ENCODE data around the gene LBP.

LBP gene

GRCh38 chr20:38349856-38350255 lies 3.6 kb downstream of the LBP start:
- CTCF ChIA-PET, result interaction anchor here (0.7 to 1.1 kb wide), 3 partner anchors 11 to 1171 kb away, joined by 3 to 4 read pairs (median 3); no protein-coding TSS in a partner anchor
- DNase-seq (ENCODE audit: low spot score), result no peak
- POLR2A ChIA-PET (ENCODE audit: low non-redundant PET), result no interaction called here
- H3K27ac ChIP-seq, result no peak overlapping the region
- no peak for TF ChIP-seq CTCF (conservative IDR thresholded peaks at IDR 0.05; ENCODE audit: low read depth)

GRCh38 chr20:38350879-38351775 lies 4.8 kb downstream of the LBP start:
- DNase-seq (ENCODE audit: low spot score), result no peak
- POLR2A ChIA-PET (ENCODE audit: low non-redundant PET), result no interaction called here
- TF ChIP-seq CTCF (conservative IDR thresholded peaks at IDR 0.05; ENCODE audit: low read depth), result no peak
- CTCF ChIA-PET, result interaction anchor here (2.7 kb wide), 1 partner anchor 12 kb away, joined by 13 read pairs; no protein-coding TSS in a partner anchor
- H3K27ac ChIP-seq, result no peak overlapping the region

GRCh38 chr20:38353316-38353715 lies 7.0 kb downstream of the LBP start:
- no peak overlapping the region for H3K27ac ChIP-seq
- DNase-seq (ENCODE audit: low spot score), result no peak
- TF ChIP-seq CTCF (conservative IDR thresholded peaks at IDR 0.05; ENCODE audit: low read depth), result no peak
- CTCF ChIA-PET, result interaction anchor here (0.6 to 2.7 kb wide), 4 partner anchors 15 to 1764 kb away, joined by 4 to 13 read pairs (median 6); no protein-coding TSS in a partner anchor
- POLR2A ChIA-PET (ENCODE audit: low non-redundant PET), result no interaction called here

- CTCF ChIA-PET, result interaction anchor here (2.7 kb wide), 1 partner anchor 16 kb away, joined by 13 read pairs; no protein-coding TSS in a partner anchor
Observed at GRCh38 chr20:38354227-38354626, 7.9 kb downstream of the LBP start.

GRCh38 chr20:38355161-38356012 lies 9.1 kb downstream of the LBP start:
- POLR2A ChIA-PET (ENCODE audit: low non-redundant PET), result no interaction called here

More at GRCh38 chr20:38354227-38354626, 7.9 kb downstream of the LBP start:
- no peak overlapping the region for H3K27ac ChIP-seq
- no peak for DNase-seq (ENCODE audit: low spot score)
- POLR2A ChIA-PET (ENCODE audit: low non-redundant PET), result no interaction called here
- no peak for TF ChIP-seq CTCF (conservative IDR thresholded peaks at IDR 0.05; ENCODE audit: low read depth)

More at GRCh38 chr20:38355161-38356012, 9.1 kb downstream of the LBP start:
- no peak for TF ChIP-seq CTCF (conservative IDR thresholded peaks at IDR 0.05; ENCODE audit: low read depth)
- CTCF ChIA-PET, result no interaction called here
- DNase-seq (ENCODE audit: low spot score), result no peak
- H3K27ac ChIP-seq, result no peak overlapping the region
